Adrenal gland (tissue), 12 donors: ENCODE data around the gene GRIA2. TPM values are rescaled to one million over a fixed set of nuclear protein-coding genes. Genes with fewer than 3 reads are reported as not detected.

Source experiments
- DNase-seq, 7 donors: peaks; one replicate each; pipeline ENCODE4 v3.0.0-alpha.2; 2019 to 2020
- H3K27ac ChIP-seq, 5 donors: fragments of 200-600 bp; sonication (generic) in 4 of 5; 1 replicate in 3 of 5; 2 replicates in 2 of 5; pipeline versions ENCODE4 v1.5.1 to v1.8.0; 2016 to 2020; ENCODE audit warnings: mild to moderate bottlenecking in 1 of 5
- H3K27me3 ChIP-seq: fragments of 200-600 bp; 2 replicates; pipeline ENCODE4 v1.8.0; 2021
- H3K36me3 ChIP-seq, 2 donors: fragments of 200-600 bp; replicated peaks in 1 of 2; 1 replicate in 1 of 2; 2 replicates in 1 of 2; pipeline versions ENCODE4 v1.5.1 to v1.8.0; 2018 to 2022
- H3K4me1 ChIP-seq, 2 donors: fragments of 200-600 bp; replicated peaks in 1 of 2; 1 replicate in 1 of 2; 2 replicates in 1 of 2; pipeline versions ENCODE4 v1.5.1 to v1.8.0; 2018 to 2021
- H3K4me3 ChIP-seq, 4 donors: fragments of 200-600 bp; sonication (generic) in 3 of 4; one replicate each; pipeline ENCODE4 v1.5.1; 2016 to 2018
- H3K9me3 ChIP-seq, 3 donors: fragments of 200-600 bp; sonication (generic) in 1 of 3; replicated peaks in 1 of 3; 1 replicate in 2 of 3; 2 replicates in 1 of 3; pipeline versions ENCODE4 v1.5.1 to v1.8.0; 2016 to 2021
- CTCF ChIP-seq, 6 experiments: fragments of 450-650 bp in 4 of 6; fragments of 200-600 bp in 2 of 6; sonication (generic) in 1 of 6; IDR thresholded peaks; 1 replicate in 5 of 6; 2 replicates in 1 of 6; pipeline versions ENCODE4 v1.5.1 to v1.8.0; 2016 to 2021; ENCODE audit warnings: antibody characterized with exemption in 6 of 6, mild to moderate bottlenecking in 2 of 6, moderate library complexity in 1 of 6
- POLR2A ChIP-seq, 2 donors: fragments of 450-650 bp; IDR thresholded peaks; one replicate each; pipeline ENCODE4 v1.6.1; 2017; ENCODE audit warnings: antibody characterized with exemption in 2 of 2, mild to moderate bottlenecking in 2 of 2, moderate library complexity in 1 of 2
- WGBS, 4 donors: extraction: QIAGEN DNeasy Blood & Tissue Kit in 2 of 4; methylation state at CpG; one replicate each; pipeline versions ENCODE4 v1.1.5 to v1.1.7; 2013 to 2017; 5-methylcytosine and 5-hydroxymethylcytosine counted together
- intact Hi-C, 2 donors: fragments of 100-400 bp; cut with DNase I; formaldehyde crosslinking; loops; one replicate each; pipeline versions ENCODE4 v1.14.1 to v1.15.0; 2022 to 2023
- polyA plus RNA-seq, 3 donors: library from polyadenylated mRNA; stranded (reverse); fragments of 200-250 nt in 2 of 3; fragments of 350-450 nt in 1 of 3; fragmentation: Illumina TruSeq in 1 of 3; extraction: RNeasy Lipid Tissue Mini Kit (QIAGEN cat#74804) in 1 of 3; gene quantifications; one replicate each; pipeline ENCODE4 v1.2.3, GENCODE V29; 2013 to 2014
- total RNA-seq, 9 donors: library from RNA; depleted of rRNA in 4 of 9; stranded (reverse); fragments of >200 nt in 4 of 9; fragments of 120-200 nt in 1 of 9; fragmentation: NEBNext Ultra II Directional in 1 of 9; extraction: Animal tissue kit (Norgen Biotek cat#: 25700) in 1 of 9; gene quantifications; one replicate each; pipeline versions ENCODE4 v1.1.0 to v1.2.4, GENCODE V29; 2013 to 2023
- donor health status: healthy with polysubstance abuse.
- donor health status: Bipolar disorder and iron deficiency.
- donor health status: DM: yes; HTN: yes; CAD: no.
- donor health status: DM: no; HTN: no; CAD: no.
- donor health status: DM: no; HTN: no; CAD: no.
- donor health status: DM: yes; HTN: yes; CAD: no.

Gene GRIA2
- total and polyA plus RNA-seq, 12 donors = 0.18 to 15.3 (median 3.6) TPM; not detected in 2

- peak overlapping the region in 1 of 5 donors; percentile 72 for H3K27ac ChIP-seq
- peaks cover 0 to 9% of the 10 kb centered on the region in 2 donors for H3K4me1 ChIP-seq
- 2 to 17% (median 5%) methylated on average over 6 to 15 of the region's 15 CpGs for WGBS, 4 donors
- H3K27me3 ChIP-seq = peaks cover 34% of the 10 kb centered on the region
- TF ChIP-seq POLR2A (IDR thresholded peaks at IDR 0.05) (no peak), CTCF (IDR thresholded peaks at IDR 0.05) (no peak)
- intact Hi-C loops = no loop called here
- H3K9me3 ChIP-seq = peaks cover 0 to 4% (median 0%) of the 10 kb centered on the region in 3 donors
- peak in 1 of 7 donors; percentile 54 for DNase-seq
- H3K36me3 ChIP-seq = no peaks in the 10 kb centered on the region
- H3K4me3 ChIP-seq = peak overlapping the region in 1 of 4 donors; percentile 43
Measured at GRCh38 chr4:157222771-157223160, 2.2 kb downstream of the GRIA2 start.

- Histone ChIP-seq H3K9me3 (peaks cover 0 to 4% (median 0%) of the 10 kb centered on the region in 3 donors), H3K4me3 (no peak overlapping the region), H3K36me3 (no peaks in the 10 kb centered on the region), H3K27me3 (peaks cover 34% of the 10 kb centered on the region), H3K27ac (peak overlapping the region in 1 of 5 donors; percentile 72), H3K4me1 (peaks cover 0 to 9% of the 10 kb centered on the region in 2 donors)
- intact Hi-C loops = no loop called here
- WGBS, 4 donors = 62 to 80% (median 67%) methylated on average over 1 of the region's 1 CpG
- no peak for DNase-seq
- TF ChIP-seq CTCF (IDR thresholded peaks at IDR 0.05) (no peak), POLR2A (IDR thresholded peaks at IDR 0.05) (no peak)
Measured at GRCh38 chr4:157223456-157223855, 2.9 kb downstream of the GRIA2 start.

- peak overlapping the region in 1 of 5 donors; percentile 23 for H3K27ac ChIP-seq
- TF ChIP-seq CTCF (IDR thresholded peaks at IDR 0.05) (no peak), POLR2A (IDR thresholded peaks at IDR 0.05) (no peak)
- no peak overlapping the region for H3K4me3 ChIP-seq
- no peaks in the 10 kb centered on the region for H3K36me3 ChIP-seq
- H3K27me3 ChIP-seq = peaks cover 28% of the 10 kb centered on the region
- peaks cover 0 to 4% (median 0%) of the 10 kb centered on the region in 3 donors for H3K9me3 ChIP-seq
- H3K4me1 ChIP-seq = peaks cover 0 to 9% of the 10 kb centered on the region in 2 donors
- intact Hi-C loops = no loop called here
- WGBS, 4 donors = 49 to 65% (median 57%) methylated on average over 2 of the region's 2 CpGs
- DNase-seq = no peak
Measured at GRCh38 chr4:157225096-157225495, 4.6 kb downstream of the GRIA2 start.

GRCh38 chr4:157226035-157226434 lies 5.5 kb downstream of the GRIA2 start:
- Histone ChIP-seq H3K4me3 (no peak overlapping the region), H3K27me3 (peaks cover 25% of the 10 kb centered on the region), H3K4me1 (peaks cover 0 to 9% of the 10 kb centered on the region in 2 donors), H3K36me3 (no peaks in the 10 kb centered on the region), H3K27ac (no peak overlapping the region), H3K9me3 (peaks cover 0 to 4% (median 0%) of the 10 kb centered on the region in 3 donors)
- no peak for DNase-seq
- intact Hi-C loops = no loop called here
- TF ChIP-seq CTCF (IDR thresholded peaks at IDR 0.05) = no peak
- TF ChIP-seq POLR2A (IDR thresholded peaks at IDR 0.05) = no peak
- 73 to 83% (median 81%) methylated on average over 2 of the region's 2 CpGs for WGBS, 4 donors
